Cardiac muscle cell (in vitro differentiated cells and primary cell): ENCODE data around the gene WTAP. TPM values are rescaled to one million over a fixed set of nuclear protein-coding genes. Genes with fewer than 3 reads are reported as not detected.

ENCODE experiments used
- DNase-seq, 2 donors: peaks; one replicate each; pipeline versions ENCODE4 v3.0.0 to v3.0.0-alpha.2; 2010 to 2017; ENCODE audit warnings: low read depth in 1 of 2, low spot score in 1 of 2
- H3K27ac ChIP-seq: fragments of 200-600 bp; sonication (generic); 2 replicates; pipeline ENCODE4 v1.5.1; 2016
- H3K27me3 ChIP-seq: fragments of 200-600 bp; sonication (generic); 2 replicates; pipeline ENCODE4 v1.6.0; 2016; ENCODE audit warnings: control low read depth
- H3K36me3 ChIP-seq: fragments of 200-600 bp; sonication (generic); 2 replicates; pipeline ENCODE4 v1.5.1; 2016; ENCODE audit warnings: control low read depth
- H3K4me1 ChIP-seq: fragments of 200-600 bp; sonication (generic); 2 replicates; pipeline ENCODE4 v1.8.1; 2017; ENCODE audit warnings: low read depth, mild to moderate bottlenecking, mixed run types
- H3K4me3 ChIP-seq: fragments of 200-600 bp; sonication (generic); 2 replicates; pipeline ENCODE4 v1.5.1; 2016; ENCODE audit warnings: mild to moderate bottlenecking
- H3K9me3 ChIP-seq: fragments of 200-600 bp; sonication (generic); 2 replicates; pipeline ENCODE4 v1.5.1; 2017; ENCODE audit warnings: low read depth, mild to moderate bottlenecking, control low read depth
- CTCF ChIP-seq: IDR thresholded peaks from 2 replicates; pipeline ENCODE4 v1.5.1; 2012; ENCODE audit warnings: low read depth, mild to moderate bottlenecking, low read length
- polyA plus RNA-seq: library from polyadenylated mRNA; unstranded; fragments of >200 nt; fragmentation: Nextera tagmentation; extraction: Ambion mirVana; gene quantifications from 2 replicates; pipeline ENCODE4 v1.2.1, GENCODE V29; 2016
- total RNA-seq: library from RNA; depleted of rRNA; stranded (reverse); fragments of >200 nt; gene quantifications from 2 replicates; pipeline ENCODE4 v1.2.3, GENCODE V29; 2016

The WTAP gene
- total and polyA plus RNA-seq, 2 experiments from 2014 or later, result 64.2 to 70.9 TPM

- peaks cover 56% of the 10 kb centered on the region for H3K36me3 ChIP-seq
Measured at GRCh38 chr6:159766906-159767305, 39.6 kb downstream of the WTAP start.

GRCh38 chr6:159769470-159769869 is 42.2 kb downstream of the WTAP start:
- no peak for DNase-seq
- H3K9me3 ChIP-seq, result no peaks in the 10 kb centered on the region
- H3K27me3 ChIP-seq, result no peaks in the 10 kb centered on the region
- H3K4me1 ChIP-seq, result no peaks in the 10 kb centered on the region
- H3K36me3 ChIP-seq, result peaks cover 68% of the 10 kb centered on the region
- no peak for TF ChIP-seq CTCF
- no peak overlapping the region for H3K27ac ChIP-seq
- H3K4me3 ChIP-seq, result no peak overlapping the region

More at GRCh38 chr6:159766906-159767305, 39.6 kb downstream of the WTAP start:
- Histone ChIP-seq H3K27ac (no peak overlapping the region), H3K4me3 (no peak overlapping the region), H3K9me3 (no peaks in the 10 kb centered on the region), H3K27me3 (no peaks in the 10 kb centered on the region), H3K4me1 (peaks cover 6% of the 10 kb centered on the region)
- no peak for TF ChIP-seq CTCF
- no peak for DNase-seq

GRCh38 chr6:159772196-159772595 is 44.9 kb downstream of the WTAP start:
- no peaks in the 10 kb centered on the region for H3K9me3 ChIP-seq
- no peak overlapping the region for H3K4me3 ChIP-seq
- no peak overlapping the region for H3K27ac ChIP-seq
- no peak for DNase-seq
- no peaks in the 10 kb centered on the region for H3K4me1 ChIP-seq
- H3K36me3 ChIP-seq, result peaks cover 71% of the 10 kb centered on the region
- no peak for TF ChIP-seq CTCF
- no peaks in the 10 kb centered on the region for H3K27me3 ChIP-seq

GRCh38 chr6:159777240-159777904 is 50.1 kb downstream of the WTAP start:
- Histone ChIP-seq H3K27me3 (no peaks in the 10 kb centered on the region), H3K36me3 (peaks cover 75% of the 10 kb centered on the region), H3K27ac (no peak overlapping the region), H3K4me3 (no peak overlapping the region), H3K9me3 (no peaks in the 10 kb centered on the region), H3K4me1 (no peaks in the 10 kb centered on the region)
- DNase-seq, result no peak
- no peak for TF ChIP-seq CTCF

- TF ChIP-seq CTCF, result no peak
- Histone ChIP-seq H3K27me3 (no peaks in the 10 kb centered on the region), H3K9me3 (no peaks in the 10 kb centered on the region), H3K27ac (no peak overlapping the region), H3K4me3 (no peak overlapping the region), H3K36me3 (peaks cover 81% of the 10 kb centered on the region), H3K4me1 (no peaks in the 10 kb centered on the region)
- no peak for DNase-seq
Measured at GRCh38 chr6:159778131-159778530, 50.8 kb downstream of the WTAP start.
